ENCODE measurements around the gene WIPF1.

WIPF1 gene

DNA sequence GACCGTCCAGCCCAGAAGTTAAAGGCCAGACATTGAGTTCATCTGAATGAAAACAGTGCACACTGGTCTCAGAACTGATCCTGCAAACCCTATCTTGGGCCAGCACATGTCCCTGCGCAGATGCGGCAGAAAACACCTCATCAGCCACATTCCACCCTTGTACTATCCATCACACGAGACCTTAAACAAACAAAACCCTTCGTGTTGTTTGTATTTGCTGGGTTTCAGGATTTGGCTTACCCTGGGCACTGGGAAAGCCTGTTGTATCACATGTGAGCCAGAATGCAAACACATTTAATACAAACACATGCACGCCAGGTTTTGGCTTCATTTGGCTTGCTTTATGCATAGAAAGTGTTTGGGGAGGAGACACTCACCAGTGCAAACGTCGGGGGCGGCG lies 12.5 kb downstream of the WIPF1 start:
- Histone ChIP-seq H3K9me3 (ENCODE audit: control insufficient read depth, low read length) (no peaks in the 10 kb centered on the region), H3K9ac (ENCODE audit: low read length) (no peak overlapping the region), H3K4me3 (ENCODE audit: low read length) (no peak overlapping the region), H3K4me1 (ENCODE audit: control insufficient read depth, insufficient read depth, low read length) (peaks cover 34% of the 10 kb centered on the region), H3K36me3 (ENCODE audit: control insufficient read depth, insufficient read depth, low read length, severe bottlenecking) (peaks cover 15% of the 10 kb centered on the region), H3K27me3 (replicated peaks; ENCODE audit: control insufficient read depth, insufficient read depth, low read length) (no peaks in the 10 kb centered on the region)
- no peak for DNase-seq (ENCODE audit: low read depth)

DNA sequence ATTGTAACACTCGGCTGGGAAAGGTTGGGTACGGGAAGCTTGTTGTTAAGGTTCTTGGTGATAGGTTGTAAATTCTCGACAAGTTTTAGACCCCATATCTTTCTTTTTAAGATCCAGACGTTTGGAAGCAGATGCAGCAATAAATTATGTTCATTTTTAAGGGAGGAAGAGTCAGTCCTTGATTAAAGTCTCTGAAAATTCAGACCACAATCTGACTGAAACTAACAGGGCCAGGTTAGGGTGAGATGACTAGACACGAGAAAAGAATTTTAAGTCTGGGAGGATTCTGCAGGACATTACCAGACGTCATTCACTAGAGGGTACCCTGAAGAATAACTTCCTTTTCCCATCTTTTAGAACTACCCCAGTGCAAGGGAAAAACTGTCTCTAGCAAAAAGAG lies 16.1 kb downstream of the WIPF1 start:
- no peak overlapping the region for H3K9ac ChIP-seq (ENCODE audit: low read length)
- peaks cover 6% of the 10 kb centered on the region for H3K4me1 ChIP-seq (ENCODE audit: control insufficient read depth, insufficient read depth, low read length)
- H3K9me3 ChIP-seq (ENCODE audit: control insufficient read depth, low read length), result no peaks in the 10 kb centered on the region
- no peak overlapping the region for H3K4me3 ChIP-seq (ENCODE audit: low read length)
- H3K36me3 ChIP-seq (ENCODE audit: control insufficient read depth, insufficient read depth, low read length, severe bottlenecking), result peaks cover 27% of the 10 kb centered on the region
- H3K27me3 ChIP-seq (replicated peaks; ENCODE audit: control insufficient read depth, insufficient read depth, low read length), result no peaks in the 10 kb centered on the region
- no peak for DNase-seq (ENCODE audit: low read depth)

DNA sequence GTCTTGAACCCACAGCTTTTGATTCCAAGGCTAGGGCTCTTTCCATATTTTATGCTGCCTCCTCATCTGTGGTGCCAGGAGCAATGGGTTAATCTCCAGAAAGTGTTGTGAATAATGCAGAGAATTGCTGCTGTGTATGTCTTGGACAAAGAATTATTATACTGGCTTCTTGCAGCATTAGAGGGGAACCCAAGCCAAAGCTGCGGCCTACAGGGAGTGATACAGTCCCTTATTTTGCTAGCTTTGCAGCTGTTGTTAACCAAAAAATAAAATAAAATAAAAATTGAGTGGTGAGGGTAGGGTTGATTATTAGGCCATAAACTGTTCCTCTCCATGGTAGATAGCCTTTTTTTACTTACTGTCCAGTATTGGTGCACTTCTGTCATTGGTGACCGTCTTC lies 16.7 kb downstream of the WIPF1 start:
- Histone ChIP-seq H3K36me3 (ENCODE audit: control insufficient read depth, insufficient read depth, low read length, severe bottlenecking) (peaks cover 32% of the 10 kb centered on the region), H3K9ac (ENCODE audit: low read length) (no peak overlapping the region), H3K9me3 (ENCODE audit: control insufficient read depth, low read length) (no peaks in the 10 kb centered on the region), H3K4me1 (ENCODE audit: control insufficient read depth, insufficient read depth, low read length) (peaks cover 4% of the 10 kb centered on the region), H3K4me3 (ENCODE audit: low read length) (no peak overlapping the region), H3K27me3 (replicated peaks; ENCODE audit: control insufficient read depth, insufficient read depth, low read length) (no peaks in the 10 kb centered on the region)
- no peak for DNase-seq (ENCODE audit: low read depth)

DNA sequence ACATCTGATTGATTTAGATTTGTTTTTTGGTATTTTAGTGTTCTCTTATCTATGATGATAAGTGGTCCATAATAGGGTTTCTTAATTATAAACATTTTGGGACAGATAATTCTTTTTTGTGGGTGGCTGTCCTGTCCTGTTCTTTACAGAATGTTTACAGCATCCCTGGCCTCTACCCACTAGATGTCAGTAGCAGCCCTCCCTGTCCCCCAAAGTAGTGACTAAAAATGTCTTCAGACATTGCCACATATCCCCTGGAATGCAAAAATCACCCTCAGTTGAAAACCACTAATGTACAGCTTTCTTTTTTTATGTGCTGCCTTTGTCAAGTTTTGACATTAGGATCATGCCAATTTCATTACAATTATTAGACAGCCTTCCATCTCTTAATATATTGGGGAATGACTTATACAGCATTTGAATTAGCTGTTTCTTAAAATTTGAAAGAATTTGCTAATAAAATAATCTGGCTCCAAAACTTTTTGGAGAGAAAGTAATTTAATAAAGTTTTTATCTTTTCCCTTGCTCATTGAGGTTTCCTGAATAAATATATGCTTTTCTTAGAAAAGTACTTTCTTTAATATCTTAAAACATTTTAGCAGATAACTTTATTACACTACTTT lies 19.5 kb downstream of the WIPF1 start:
- peak overlapping the region; percentile 31 for H3K9ac ChIP-seq (ENCODE audit: low read length)
- peak; percentile 86 for DNase-seq (ENCODE audit: low read depth)
- no peak overlapping the region for H3K4me3 ChIP-seq (ENCODE audit: low read length)
- peaks cover 4% of the 10 kb centered on the region for H3K4me1 ChIP-seq (ENCODE audit: control insufficient read depth, insufficient read depth, low read length)
- H3K9me3 ChIP-seq (ENCODE audit: control insufficient read depth, low read length), result no peaks in the 10 kb centered on the region
- H3K27me3 ChIP-seq (replicated peaks; ENCODE audit: control insufficient read depth, insufficient read depth, low read length), result no peaks in the 10 kb centered on the region
- peaks cover 28% of the 10 kb centered on the region for H3K36me3 ChIP-seq (ENCODE audit: control insufficient read depth, insufficient read depth, low read length, severe bottlenecking)

DNA sequence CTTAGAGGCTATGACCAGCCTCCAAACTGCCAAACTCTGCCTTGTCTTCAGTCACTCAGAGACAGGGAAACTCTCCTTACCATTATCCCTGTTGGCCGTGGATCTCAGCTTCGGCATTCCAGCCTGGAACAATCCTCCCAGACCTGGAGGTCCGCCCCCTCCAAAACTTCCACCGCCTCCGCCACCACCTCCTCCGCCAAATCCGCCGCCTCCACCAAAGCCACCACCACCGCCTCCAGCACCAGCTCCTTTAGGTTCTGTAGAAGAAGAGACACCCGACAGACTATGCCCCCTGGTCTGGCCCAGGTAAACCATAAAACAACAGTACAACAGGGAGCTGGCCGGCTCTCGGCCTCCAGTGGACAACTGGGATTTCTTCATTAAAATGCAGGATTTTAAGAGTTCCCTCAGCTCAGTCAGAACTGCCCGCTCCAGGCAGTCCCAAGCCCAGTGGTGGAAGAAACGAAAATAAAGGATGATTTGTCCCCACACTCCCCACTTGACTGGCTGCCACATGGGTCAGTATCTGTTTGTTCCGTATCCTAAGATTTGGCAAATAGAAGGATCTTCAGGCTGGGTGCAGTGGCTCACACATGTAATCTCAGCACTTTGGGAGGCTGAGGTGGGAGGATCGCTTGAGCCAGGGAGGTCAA lies 22.4 kb downstream of the WIPF1 start:
- DNase-seq (ENCODE audit: low read depth), result no peak
- Histone ChIP-seq H3K9ac (ENCODE audit: low read length) (no peak overlapping the region), H3K9me3 (ENCODE audit: control insufficient read depth, low read length) (no peaks in the 10 kb centered on the region), H3K36me3 (ENCODE audit: control insufficient read depth, insufficient read depth, low read length, severe bottlenecking) (peaks cover 40% of the 10 kb centered on the region), H3K4me1 (ENCODE audit: control insufficient read depth, insufficient read depth, low read length) (peaks cover 4% of the 10 kb centered on the region), H3K27me3 (replicated peaks; ENCODE audit: control insufficient read depth, insufficient read depth, low read length) (no peaks in the 10 kb centered on the region), H3K4me3 (ENCODE audit: low read length) (no peak overlapping the region)

DNA sequence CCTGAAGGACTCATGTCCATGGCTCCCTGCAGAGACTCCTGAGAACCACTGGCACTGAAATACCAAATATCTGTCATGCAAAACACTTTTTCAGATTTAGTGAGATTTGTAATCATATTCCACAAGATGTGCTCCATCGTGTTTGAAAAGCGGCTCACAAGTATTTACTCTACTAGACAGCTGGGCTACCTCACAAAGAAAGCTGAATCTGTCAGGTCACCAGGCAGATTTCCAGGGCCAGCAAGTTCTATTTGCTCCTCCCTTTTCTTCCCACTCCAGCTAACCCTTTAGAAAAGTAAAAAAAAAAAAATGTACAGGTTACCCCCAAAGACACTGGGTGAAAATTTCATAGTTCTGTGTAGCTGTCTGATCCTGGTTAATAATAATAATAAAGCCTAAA lies 22.9 kb downstream of the WIPF1 start:
- DNase-seq (ENCODE audit: low read depth), result no peak
- H3K4me1 ChIP-seq (ENCODE audit: control insufficient read depth, insufficient read depth, low read length), result peaks cover 4% of the 10 kb centered on the region
- no peak overlapping the region for H3K9ac ChIP-seq (ENCODE audit: low read length)
- no peaks in the 10 kb centered on the region for H3K27me3 ChIP-seq (replicated peaks; ENCODE audit: control insufficient read depth, insufficient read depth, low read length)
- H3K9me3 ChIP-seq (ENCODE audit: control insufficient read depth, low read length), result no peaks in the 10 kb centered on the region
- H3K4me3 ChIP-seq (ENCODE audit: low read length), result no peak overlapping the region
- H3K36me3 ChIP-seq (ENCODE audit: control insufficient read depth, insufficient read depth, low read length, severe bottlenecking), result peaks cover 43% of the 10 kb centered on the region

DNA sequence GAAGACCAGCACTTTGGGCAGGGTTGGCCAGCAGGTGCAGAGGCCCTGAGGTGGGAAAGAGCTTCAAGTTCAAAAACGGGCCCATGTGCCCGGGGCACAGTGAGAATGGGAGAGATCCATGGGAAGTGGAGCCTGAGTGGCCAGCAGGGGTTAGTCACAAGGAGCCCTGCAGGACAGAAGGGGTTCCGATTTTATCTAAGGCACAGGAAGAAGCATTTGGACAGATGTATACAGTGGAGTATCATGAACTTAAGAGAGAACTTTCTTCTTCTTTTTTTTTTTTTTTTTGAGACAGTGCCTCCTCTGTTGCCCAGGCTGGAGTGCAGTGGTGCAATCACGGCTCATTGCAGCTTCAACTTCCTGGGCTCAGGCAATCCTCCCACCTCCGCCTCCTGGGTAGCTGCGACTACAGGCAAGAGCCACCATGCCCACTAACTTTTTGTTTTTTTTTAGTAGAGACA lies 24.0 kb downstream of the WIPF1 start:
- no peaks in the 10 kb centered on the region for H3K27me3 ChIP-seq (replicated peaks; ENCODE audit: control insufficient read depth, insufficient read depth, low read length)
- H3K9ac ChIP-seq (ENCODE audit: low read length), result no peak overlapping the region
- DNase-seq (ENCODE audit: low read depth), result no peak
- peaks cover 43% of the 10 kb centered on the region for H3K36me3 ChIP-seq (ENCODE audit: control insufficient read depth, insufficient read depth, low read length, severe bottlenecking)
- no peak overlapping the region for H3K4me3 ChIP-seq (ENCODE audit: low read length)
- no peaks in the 10 kb centered on the region for H3K9me3 ChIP-seq (ENCODE audit: control insufficient read depth, low read length)
- peaks cover 4% of the 10 kb centered on the region for H3K4me1 ChIP-seq (ENCODE audit: control insufficient read depth, insufficient read depth, low read length)

DNA sequence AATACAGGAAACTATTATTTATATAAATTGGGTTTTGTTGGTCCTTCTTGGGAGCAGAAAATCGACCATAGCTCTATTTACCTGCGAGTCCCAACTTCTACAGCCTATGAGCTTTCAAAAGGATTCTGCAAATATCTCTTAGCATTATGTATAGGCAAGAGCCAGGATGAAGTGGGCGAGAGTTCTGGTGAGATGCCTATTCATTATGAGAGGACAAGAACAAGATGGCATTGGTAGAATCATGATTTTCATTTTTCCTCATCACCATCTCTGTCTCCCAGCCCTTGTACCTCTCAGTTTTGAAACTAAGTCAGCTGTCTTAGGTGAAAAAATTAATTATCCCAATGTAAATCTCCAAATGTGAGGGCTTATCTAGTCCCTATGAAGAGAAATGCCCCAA lies 25.0 kb downstream of the WIPF1 start:
- Histone ChIP-seq H3K4me3 (ENCODE audit: low read length) (no peak overlapping the region), H3K36me3 (ENCODE audit: control insufficient read depth, insufficient read depth, low read length, severe bottlenecking) (peaks cover 47% of the 10 kb centered on the region), H3K9ac (ENCODE audit: low read length) (no peak overlapping the region), H3K27me3 (replicated peaks; ENCODE audit: control insufficient read depth, insufficient read depth, low read length) (no peaks in the 10 kb centered on the region), H3K4me1 (ENCODE audit: control insufficient read depth, insufficient read depth, low read length) (no peaks in the 10 kb centered on the region), H3K9me3 (ENCODE audit: control insufficient read depth, low read length) (no peaks in the 10 kb centered on the region)
- no peak for DNase-seq (ENCODE audit: low read depth)

DNA sequence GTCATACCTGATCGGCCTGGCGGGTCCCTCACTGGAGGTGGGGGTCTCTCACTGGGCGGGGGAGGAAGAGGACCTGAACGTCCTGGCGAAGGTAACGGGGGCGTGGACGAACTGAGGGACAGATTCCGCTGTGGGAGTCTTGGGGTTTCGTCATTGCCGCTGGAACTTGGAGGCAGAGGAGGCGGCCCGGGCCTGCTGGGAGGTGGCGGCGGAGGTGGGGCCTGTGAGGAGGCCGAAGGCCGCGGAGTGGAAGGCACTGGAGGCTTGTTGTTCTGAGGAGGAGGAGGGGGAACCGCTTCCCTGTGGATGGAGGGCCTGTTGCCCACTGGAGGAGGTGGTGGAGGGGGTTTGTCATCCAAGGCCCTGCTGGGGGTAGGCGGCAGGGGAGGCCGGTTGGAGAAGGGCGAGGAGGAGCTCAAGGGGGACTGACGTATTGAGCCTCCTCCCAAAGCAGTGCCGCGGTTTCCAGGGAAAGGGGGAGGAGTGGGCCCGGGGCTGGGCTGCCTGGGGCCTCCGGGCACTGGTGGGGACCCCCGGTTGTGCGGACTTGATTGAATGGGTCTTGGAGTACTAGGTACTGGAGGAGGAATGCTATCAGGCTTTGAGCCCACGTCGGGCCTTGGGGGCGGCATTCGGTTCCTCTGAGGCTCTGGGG lies 25.8 kb downstream of the WIPF1 start:
- Histone ChIP-seq H3K4me1 (ENCODE audit: control insufficient read depth, insufficient read depth, low read length) (no peaks in the 10 kb centered on the region), H3K27me3 (replicated peaks; ENCODE audit: control insufficient read depth, insufficient read depth, low read length) (no peaks in the 10 kb centered on the region), H3K4me3 (ENCODE audit: low read length) (no peak overlapping the region), H3K36me3 (ENCODE audit: control insufficient read depth, insufficient read depth, low read length, severe bottlenecking) (peaks cover 46% of the 10 kb centered on the region), H3K9ac (ENCODE audit: low read length) (no peak overlapping the region), H3K9me3 (ENCODE audit: control insufficient read depth, low read length) (no peaks in the 10 kb centered on the region)
- no peak for DNase-seq (ENCODE audit: low read depth)

DNA sequence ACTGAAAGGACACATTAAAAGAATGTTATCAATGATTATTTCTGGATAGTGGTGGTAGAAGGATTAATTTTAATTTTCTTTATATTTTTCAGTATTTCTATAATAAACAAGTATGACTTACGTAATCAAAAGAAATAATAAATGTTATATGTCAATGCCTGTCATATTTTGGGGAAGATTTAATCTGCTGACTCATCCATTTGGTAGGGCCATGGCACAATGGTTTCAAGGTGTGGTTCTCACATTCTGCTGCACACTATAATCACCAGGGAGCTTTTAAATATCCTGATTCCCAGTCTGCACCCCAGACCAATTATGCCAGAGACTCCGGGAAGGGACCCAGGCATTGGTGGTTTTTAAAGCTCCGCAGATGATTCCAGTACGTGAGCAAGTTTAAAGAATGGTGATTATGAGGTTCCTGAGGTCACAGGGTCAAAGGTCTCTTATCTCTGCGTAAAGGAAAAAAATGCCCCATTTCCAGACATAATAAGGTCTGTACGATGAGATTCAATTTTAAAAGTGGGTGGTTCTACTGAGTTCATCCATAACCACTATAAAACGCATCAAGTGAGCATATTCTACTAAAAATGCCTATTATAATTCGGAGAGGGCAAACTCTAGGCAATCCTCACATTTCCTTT lies 27.2 kb downstream of the WIPF1 start:
- Histone ChIP-seq H3K27me3 (replicated peaks; ENCODE audit: control insufficient read depth, insufficient read depth, low read length) (no peaks in the 10 kb centered on the region), H3K9ac (ENCODE audit: low read length) (no peak overlapping the region), H3K36me3 (ENCODE audit: control insufficient read depth, insufficient read depth, low read length, severe bottlenecking) (peaks cover 47% of the 10 kb centered on the region), H3K4me1 (ENCODE audit: control insufficient read depth, insufficient read depth, low read length) (no peaks in the 10 kb centered on the region), H3K9me3 (ENCODE audit: control insufficient read depth, low read length) (no peaks in the 10 kb centered on the region), H3K4me3 (ENCODE audit: low read length) (no peak overlapping the region)
- DNase-seq (ENCODE audit: low read depth), result no peak

DNA sequence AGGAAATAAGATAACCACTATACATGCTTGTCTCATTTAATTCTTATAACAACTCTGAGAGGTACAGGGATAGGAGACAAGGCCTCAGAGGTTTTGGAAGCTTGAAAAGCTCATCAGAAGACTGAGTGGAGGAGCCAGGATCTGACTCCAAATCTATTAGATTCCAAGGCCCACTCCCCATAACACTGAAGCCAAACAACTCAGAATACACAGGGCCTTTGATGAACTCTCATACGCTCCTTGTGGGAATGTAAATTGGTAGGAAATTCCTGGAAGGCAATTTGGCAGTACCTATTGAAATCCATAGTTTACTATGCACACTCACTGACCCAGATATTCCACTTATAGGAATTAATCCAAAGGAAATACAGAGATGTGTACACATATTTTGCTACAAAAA lies 27.9 kb downstream of the WIPF1 start:
- H3K27me3 ChIP-seq (replicated peaks; ENCODE audit: control insufficient read depth, insufficient read depth, low read length), result no peaks in the 10 kb centered on the region
- peaks cover 47% of the 10 kb centered on the region for H3K36me3 ChIP-seq (ENCODE audit: control insufficient read depth, insufficient read depth, low read length, severe bottlenecking)
- no peak overlapping the region for H3K9ac ChIP-seq (ENCODE audit: low read length)
- H3K4me1 ChIP-seq (ENCODE audit: control insufficient read depth, insufficient read depth, low read length), result no peaks in the 10 kb centered on the region
- no peak overlapping the region for H3K4me3 ChIP-seq (ENCODE audit: low read length)
- H3K9me3 ChIP-seq (ENCODE audit: control insufficient read depth, low read length), result no peaks in the 10 kb centered on the region
- no peak for DNase-seq (ENCODE audit: low read depth)

Data from adipocyte (in vitro differentiated cells).